Activated T-cell treated with anti-CD3 and anti-CD28 coated beads, Interleukin-2, amount 50 U/mL, for 72 hours (primary cell): ENCODE measurements around the gene SYDE1. TPM values are rescaled to one million over a fixed set of nuclear protein-coding genes. Genes with fewer than 3 reads are reported as not detected.
A peak's percentile ranks its signal among the peaks of the same experiment; 100 is the strongest.

Experiments
- ATAC-seq, 2 donors: fragments of 150-1000 bp; cut with Tn5 transposase; replicated peaks in 1 of 2; 2 replicates each; pipeline ENCODE4 v1.10.0; 2021; ENCODE audit warnings: moderate library complexity in 2 of 2, mild to moderate bottlenecking in 1 of 2
- DNase-seq, 2 donors: peaks; one replicate each; pipeline ENCODE4 v3.0.0; 2021 to 2022; ENCODE audit warnings: mixed read lengths in 1 of 2
- H3K27ac Mint-ChIP-seq: one replicate; pipeline ENCODE4 v1.8.0; 2022; ENCODE audit warnings: mild to moderate bottlenecking, moderate library complexity, mixed read lengths
- H3K27me3 Mint-ChIP-seq: one replicate; pipeline ENCODE4 v1.8.0; 2022; ENCODE audit warnings: low read depth, mixed read lengths
- H3K36me3 Mint-ChIP-seq, 2 donors: one replicate each; pipeline ENCODE4 v1.8.0; 2022; ENCODE audit warnings: mixed read lengths in 2 of 2, mild to moderate bottlenecking in 1 of 2; ENCODE audit not compliant: insufficient read depth in 2 of 2
- H3K4me1 Mint-ChIP-seq: one replicate; pipeline ENCODE4 v1.8.0; 2022; ENCODE audit warnings: low read depth, mixed read lengths
- H3K4me3 Mint-ChIP-seq, 2 donors: one replicate each; pipeline ENCODE4 v1.8.0; 2022; ENCODE audit warnings: mild to moderate bottlenecking in 2 of 2, mixed read lengths in 2 of 2, moderate library complexity in 2 of 2
- H3K9me3 Mint-ChIP-seq, 2 donors: one replicate each; pipeline ENCODE4 v1.8.0; 2022; ENCODE audit warnings: mixed read lengths in 2 of 2
- total RNA-seq, 2 donors: library from RNA; stranded (reverse); gene quantifications; one replicate each; pipeline ENCODE4 v1.2.3, GENCODE V29; 2022

Gene SYDE1
- total RNA-seq, 2 donors from 2014 or later, result 1.4 to 1.6 TPM

DNA sequence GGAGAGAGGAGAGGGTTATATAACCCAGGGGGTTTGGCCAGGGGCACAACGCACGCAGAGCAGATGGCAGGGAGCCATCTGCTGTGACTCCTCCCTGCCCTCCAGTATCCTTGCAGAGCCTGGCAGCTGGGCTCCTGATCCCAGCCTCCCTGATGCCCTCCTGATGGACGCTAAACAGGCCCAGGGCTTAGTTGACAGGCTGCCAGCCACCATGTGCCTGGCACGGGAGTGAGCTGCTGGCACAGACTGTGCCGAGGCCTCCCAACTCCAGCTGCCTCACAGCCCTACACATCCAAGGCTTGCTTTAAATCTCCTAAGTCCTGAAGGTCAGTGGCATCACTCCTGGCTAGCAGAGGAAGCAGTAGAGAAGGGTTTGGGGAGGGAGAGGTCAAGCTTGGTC, 16.7 kb downstream of the SYDE1 start:
- Mint-ChIP-seq H3K4me1 (peaks cover 12% of the 10 kb centered on the region), H3K27ac (no peak overlapping the region), H3K4me3 (peak overlapping the region; percentile 92), H3K36me3 (peaks cover 8 to 18% of the 10 kb centered on the region in 2 donors), H3K27me3 (no peaks in the 10 kb centered on the region), H3K9me3 (no peaks in the 10 kb centered on the region)
- DNase-seq, result no peak
- no peak for ATAC-seq

GRCh38 chr19:15124572-15125231, 17.5 kb downstream of the SYDE1 start:
- ATAC-seq (no peak), DNase-seq (peak in 1 of 2 donors; percentile 13)
- H3K27me3 Mint-ChIP-seq, result no peaks in the 10 kb centered on the region

DNA sequence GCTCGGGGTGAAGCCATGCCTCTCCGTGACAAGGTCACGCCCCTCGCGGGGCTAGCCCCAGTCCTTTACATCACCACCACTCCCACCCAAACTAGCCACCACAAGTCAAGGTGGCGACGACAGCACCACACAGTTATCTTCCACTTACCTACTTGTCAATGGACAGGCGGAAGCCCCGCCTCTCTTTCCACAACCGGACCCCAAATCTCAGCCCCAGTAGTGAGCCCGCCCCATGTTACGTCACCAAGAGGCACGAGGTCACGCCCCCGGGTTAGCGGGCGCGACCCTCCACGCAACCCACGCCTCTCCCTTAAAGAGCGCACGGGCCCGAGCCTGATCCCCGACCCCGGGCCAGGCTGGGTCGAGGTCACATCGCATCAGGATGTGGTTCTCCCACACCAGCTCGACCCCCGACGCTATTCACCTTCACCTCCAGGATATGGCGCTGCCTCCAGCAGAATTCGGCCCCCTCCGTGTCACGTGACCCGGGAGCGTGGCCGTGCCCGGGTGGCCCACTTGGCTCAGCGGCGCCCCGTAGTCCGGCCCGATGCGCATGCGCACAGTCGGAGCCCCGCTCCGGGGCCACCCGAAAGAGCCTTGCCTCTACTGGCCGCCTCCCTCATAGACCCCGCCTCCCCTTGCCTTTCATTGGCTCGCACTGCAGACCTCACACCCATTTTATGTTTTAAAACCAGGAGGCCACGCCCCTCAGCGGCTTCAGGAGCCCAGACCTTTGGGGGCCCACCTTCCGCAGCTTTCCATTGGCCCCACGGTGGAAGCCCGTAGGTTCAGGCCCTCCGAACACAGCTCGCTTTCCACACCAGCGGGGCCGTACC, 18.2 kb downstream of the SYDE1 start:
- Mint-ChIP-seq H3K27me3 (no peaks in the 10 kb centered on the region), H3K4me3 (peak overlapping the region; percentile 92), H3K9me3 (no peaks in the 10 kb centered on the region), H3K4me1 (peaks cover 27% of the 10 kb centered on the region), H3K36me3 (peaks cover 6 to 9% of the 10 kb centered on the region in 2 donors), H3K27ac (peak overlapping the region; percentile 97)
- peak; percentile 99 for DNase-seq
- ATAC-seq, result peak; percentile 93 to 94

More at GRCh38 chr19:15124572-15125231, 17.5 kb downstream of the SYDE1 start:
- Mint-ChIP-seq H3K9me3 (no peaks in the 10 kb centered on the region), H3K36me3 (peaks cover 6 to 13% of the 10 kb centered on the region in 2 donors), H3K4me3 (peak overlapping the region; percentile 92), H3K4me1 (peaks cover 20% of the 10 kb centered on the region), H3K27ac (peak overlapping the region; percentile 97)

DNA sequence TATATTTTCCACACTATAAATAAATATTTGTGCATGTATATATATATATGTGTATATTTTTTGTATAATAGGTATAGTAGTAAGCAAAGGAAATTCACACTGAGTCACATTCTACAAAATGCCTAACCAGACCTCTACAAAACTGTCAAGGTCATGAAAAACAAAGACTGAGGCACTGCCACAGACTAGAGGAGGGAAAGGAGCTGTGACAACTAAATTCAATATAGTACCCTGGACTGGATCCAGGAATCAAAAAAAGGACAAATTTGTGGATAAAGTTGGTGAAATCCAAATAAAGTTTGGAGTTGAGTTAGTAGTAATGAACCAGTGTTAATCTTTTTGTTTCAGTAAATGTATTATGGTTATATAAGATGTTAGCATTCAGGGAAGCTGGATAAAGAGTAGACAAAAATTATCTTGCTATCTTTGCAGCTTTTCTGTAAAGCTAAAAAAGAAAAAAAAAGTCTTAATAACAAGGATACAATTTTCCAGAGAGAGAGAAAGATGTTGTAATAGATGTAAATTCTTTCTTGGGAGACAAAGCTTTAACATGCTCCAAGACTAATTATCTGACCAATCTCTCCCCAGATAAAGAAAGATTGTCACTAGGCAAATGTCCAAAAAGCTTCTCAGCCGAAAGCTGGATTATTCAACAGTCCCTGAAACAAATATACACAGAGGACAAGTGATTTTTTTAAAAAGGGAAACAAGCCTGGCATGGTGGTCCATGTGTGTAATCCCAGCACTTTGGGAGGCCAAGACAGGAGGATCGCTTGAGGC, 19.1 kb downstream of the SYDE1 start:
- H3K4me3 Mint-ChIP-seq, result peak overlapping the region; percentile 6 to 62
- ATAC-seq (no peak), DNase-seq (no peak)
- H3K27ac Mint-ChIP-seq, result no peak overlapping the region
- no peaks in the 10 kb centered on the region for H3K9me3 Mint-ChIP-seq
- H3K27me3 Mint-ChIP-seq, result no peaks in the 10 kb centered on the region
- peaks cover 29% of the 10 kb centered on the region for H3K4me1 Mint-ChIP-seq
- peaks cover 3 to 4% of the 10 kb centered on the region in 2 donors for H3K36me3 Mint-ChIP-seq

DNA sequence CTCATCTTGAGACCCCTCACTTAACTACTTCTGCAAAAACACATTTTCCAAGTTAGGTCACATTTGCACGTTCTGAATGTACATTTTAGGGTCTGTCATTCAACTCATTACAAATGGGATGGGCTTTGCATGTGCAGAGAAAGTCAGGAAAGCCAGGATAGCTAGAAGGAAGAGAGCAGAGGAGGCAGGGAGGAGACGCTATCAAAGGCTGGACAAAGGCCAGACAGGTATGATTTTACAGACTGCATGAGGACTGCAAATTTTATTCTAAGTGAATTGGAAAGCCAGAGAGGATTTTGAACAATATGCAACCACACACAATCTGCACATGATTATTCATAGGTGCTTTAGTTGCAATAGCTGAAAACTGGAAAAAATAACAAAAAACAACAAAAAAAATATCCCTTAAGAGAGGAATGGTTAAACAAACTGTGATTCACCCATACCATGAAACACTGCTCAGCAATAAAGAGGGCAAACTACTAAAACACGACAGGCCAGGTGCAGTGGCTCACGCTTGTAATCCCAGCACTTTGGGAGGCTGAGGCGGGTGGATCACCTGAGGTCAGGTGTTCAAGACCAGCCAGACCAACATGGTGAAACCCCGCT, 21.1 kb downstream of the SYDE1 start:
- no peak overlapping the region for H3K4me3 Mint-ChIP-seq
- peaks cover 0 to 3% of the 10 kb centered on the region in 2 donors for H3K36me3 Mint-ChIP-seq
- DNase-seq (no peak), ATAC-seq (no peak)
- no peak overlapping the region for H3K27ac Mint-ChIP-seq
- H3K4me1 Mint-ChIP-seq, result peaks cover 29% of the 10 kb centered on the region
- H3K27me3 Mint-ChIP-seq, result no peaks in the 10 kb centered on the region
- no peaks in the 10 kb centered on the region for H3K9me3 Mint-ChIP-seq

DNA sequence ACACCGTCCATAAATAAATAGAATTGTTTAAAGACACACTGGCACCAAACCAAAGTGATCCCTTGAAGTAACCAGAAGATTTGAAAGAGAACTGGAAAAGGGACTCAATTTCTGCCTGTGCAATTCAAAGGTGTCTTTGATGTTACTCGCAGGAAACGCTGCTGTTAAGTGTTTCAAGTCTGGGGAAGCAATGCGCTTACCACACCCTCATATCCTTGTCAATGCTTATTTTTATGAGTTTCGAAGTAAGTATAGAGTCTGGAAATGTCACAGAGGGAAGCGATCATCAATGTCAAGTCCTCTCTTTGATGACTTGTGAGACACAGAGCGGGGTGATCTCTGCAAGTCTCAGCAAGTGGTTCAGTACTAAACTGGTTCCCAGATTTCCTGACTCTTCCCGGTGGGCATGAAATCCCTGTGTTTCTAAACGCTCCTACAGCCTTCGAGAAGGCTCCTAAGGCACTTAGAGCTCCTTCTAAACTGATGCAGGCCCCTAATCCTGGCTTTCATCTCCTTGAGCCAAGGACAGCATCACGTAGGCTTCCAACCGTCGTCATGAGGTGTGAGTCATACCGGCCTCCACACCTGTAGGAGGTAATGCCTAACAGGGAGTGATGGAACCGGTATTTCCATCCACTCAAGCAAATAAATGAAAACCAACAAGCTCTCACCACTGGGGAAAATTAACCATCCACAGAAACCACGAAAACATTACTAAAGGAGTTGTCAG, 22.8 kb downstream of the SYDE1 start:
- H3K4me3 Mint-ChIP-seq, result peak overlapping the region in 1 of 2 donors; percentile 49
- no peaks in the 10 kb centered on the region for H3K27me3 Mint-ChIP-seq
- no peak overlapping the region for H3K27ac Mint-ChIP-seq
- H3K9me3 Mint-ChIP-seq, result no peaks in the 10 kb centered on the region
- H3K36me3 Mint-ChIP-seq, result peaks cover 0 to 3% of the 10 kb centered on the region in 2 donors
- ATAC-seq (no peak), DNase-seq (peak in 1 of 2 donors; percentile 22)
- peaks cover 18% of the 10 kb centered on the region for H3K4me1 Mint-ChIP-seq

GRCh38 chr19:15136234-15136954, 29.2 kb downstream of the SYDE1 start:
- Mint-ChIP-seq H3K27me3 (no peaks in the 10 kb centered on the region), H3K9me3 (peaks cover 2 to 8% of the 10 kb centered on the region in 2 donors), H3K4me3 (no peak overlapping the region), H3K36me3 (peaks cover 3 to 10% of the 10 kb centered on the region in 2 donors), H3K27ac (no peak overlapping the region), H3K4me1 (no peaks in the 10 kb centered on the region)
- no peak for DNase-seq
- ATAC-seq, result peak; percentile 40 to 47

- ATAC-seq (no peak), DNase-seq (no peak)
- Mint-ChIP-seq H3K27me3 (no peaks in the 10 kb centered on the region), H3K36me3 (peaks cover 3 to 10% of the 10 kb centered on the region in 2 donors), H3K27ac (no peak overlapping the region), H3K4me1 (no peaks in the 10 kb centered on the region), H3K9me3 (peaks cover 2 to 8% of the 10 kb centered on the region in 2 donors), H3K4me3 (no peak overlapping the region)
Observed at GRCh38 chr19:15137777-15138176, 30.6 kb downstream of the SYDE1 start.

- Mint-ChIP-seq H3K4me1 (no peaks in the 10 kb centered on the region), H3K36me3 (peaks cover 3 to 10% of the 10 kb centered on the region in 2 donors), H3K27ac (no peak overlapping the region), H3K9me3 (peaks cover 2 to 8% of the 10 kb centered on the region in 2 donors), H3K27me3 (no peaks in the 10 kb centered on the region), H3K4me3 (no peak overlapping the region)
- no peak for ATAC-seq
- no peak for DNase-seq
Observed at GRCh38 chr19:15138427-15138826, 31.2 kb downstream of the SYDE1 start.

- no peak for ATAC-seq
- Mint-ChIP-seq H3K4me1 (no peaks in the 10 kb centered on the region), H3K4me3 (no peak overlapping the region), H3K36me3 (peaks cover 3 to 10% of the 10 kb centered on the region in 2 donors), H3K9me3 (peaks cover 2 to 8% of the 10 kb centered on the region in 2 donors), H3K27ac (no peak overlapping the region), H3K27me3 (no peaks in the 10 kb centered on the region)
- DNase-seq, result no peak
Observed at GRCh38 chr19:15141143-15141542, 33.9 kb downstream of the SYDE1 start.

GRCh38 chr19:15142313-15142712, 35.1 kb downstream of the SYDE1 start:
- peaks cover 2 to 8% of the 10 kb centered on the region in 2 donors for H3K9me3 Mint-ChIP-seq
- H3K4me1 Mint-ChIP-seq, result peaks cover 5% of the 10 kb centered on the region
- DNase-seq, result no peak
- no peak for ATAC-seq
- H3K4me3 Mint-ChIP-seq, result no peak overlapping the region
- no peaks in the 10 kb centered on the region for H3K27me3 Mint-ChIP-seq
- no peak overlapping the region for H3K27ac Mint-ChIP-seq
- H3K36me3 Mint-ChIP-seq, result peaks cover 3 to 8% of the 10 kb centered on the region in 2 donors
